GM19351 (cell line): Measurements from ENCODE around the gene PSMB7.

Source experiments
- ATAC-seq: cut with Tn5 transposase; IDR thresholded peaks from one replicate; pipeline ENCODE4 v1.9.1; 2021; ENCODE audit warnings: mild to moderate bottlenecking, moderate library complexity; ENCODE audit not compliant: unreplicated experiment

PSMB7 gene

DNA sequence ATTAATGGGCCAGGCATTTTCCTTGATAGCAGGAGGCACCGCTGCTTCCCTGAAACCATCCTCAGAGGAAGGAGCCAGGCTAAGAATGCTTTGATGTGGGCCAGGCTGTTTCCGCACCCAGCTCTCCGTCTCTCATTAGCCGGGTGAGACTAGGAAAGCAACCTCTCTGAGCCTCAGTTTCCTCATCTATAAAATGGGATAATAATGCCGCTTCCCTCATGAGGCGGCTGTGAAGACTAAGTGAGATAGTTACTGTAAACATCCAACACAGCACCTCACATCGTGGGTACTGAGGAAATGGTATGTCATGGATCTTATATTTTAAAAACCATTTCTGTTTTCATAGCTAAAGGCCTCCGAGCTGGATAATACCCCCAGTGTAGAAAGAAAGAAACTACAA, 111.0 kb downstream of the PSMB7 start:
- no peak for ATAC-seq

GRCh38 chr9:124303762-124304161, 111.5 kb downstream of the PSMB7 start:
- ATAC-seq: no peak
